K562 treated with DMSO at 1 percent for 24 hours (cell line): ENCODE measurements around the gene TBC1D3C. TPM values are rescaled to one million over a fixed set of nuclear protein-coding genes. Genes with fewer than 3 reads are reported as not detected.

Experiments used
- total RNA-seq: library from RNA; unstranded; fragments of 300-600 nt; gene quantifications from 2 replicates; pipeline ENCODE4 v1.2.3, GENCODE V29; 2022; ENCODE audit warnings: low read depth; ENCODE audit not compliant: insufficient read depth

The TBC1D3C gene
- not detected in 2 replicates for total RNA-seq

DNA sequence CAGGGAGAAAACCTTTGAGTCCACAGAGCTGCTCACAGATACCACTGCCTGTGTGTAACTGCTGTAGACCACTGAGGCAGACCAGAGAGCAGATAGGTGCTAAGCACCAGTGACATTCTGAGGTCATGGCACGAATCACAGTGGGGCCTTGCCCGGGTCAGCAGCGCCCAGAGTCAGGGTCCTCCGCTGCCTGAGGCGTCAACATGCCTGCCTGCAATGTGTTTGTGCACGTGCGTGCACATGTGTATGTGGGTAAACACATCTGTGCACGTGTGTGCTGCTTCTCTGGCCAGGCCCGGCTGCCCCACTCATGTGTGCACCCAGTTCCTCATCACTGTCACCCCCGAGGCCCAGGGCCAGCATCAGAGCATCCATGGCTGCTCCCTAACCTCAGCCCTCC, at the start of gene TBC1D3C:
TSS of gene TBC1D3C (minus strand) at position 101 of the 400 bp plus-strand sequence. CDS start 1,568 bp downstream, outside the sequence.

Other genes starting within 250 kb of the TBC1D3C start
- not detected in 2 replicates for gene TBC1D3K, start 144.2 kb downstream of the TBC1D3C start, total RNA-seq
- 2.1 and 2.8 TPM in 2 replicates for gene TBC1D3L, start 79.6 kb downstream of the TBC1D3C start, total RNA-seq
- 0.87 and 0.95 TPM in 2 replicates for gene TBC1D3D, start 64.7 kb downstream of the TBC1D3C start, total RNA-seq
- gene TBC1D3E, start 59.3 kb upstream of the TBC1D3C start, total RNA-seq = not detected in 2 replicates
- 2.8 and 3.2 TPM in 2 replicates for gene TBC1D3, start 123.9 kb upstream of the TBC1D3C start, total RNA-seq
- 48.2 and 48.6 TPM in 2 replicates for gene MRPL45, start 228.5 kb upstream of the TBC1D3C start, total RNA-seq